ENCODE measurements around the gene PRR18.

Gene PRR18

DNA sequence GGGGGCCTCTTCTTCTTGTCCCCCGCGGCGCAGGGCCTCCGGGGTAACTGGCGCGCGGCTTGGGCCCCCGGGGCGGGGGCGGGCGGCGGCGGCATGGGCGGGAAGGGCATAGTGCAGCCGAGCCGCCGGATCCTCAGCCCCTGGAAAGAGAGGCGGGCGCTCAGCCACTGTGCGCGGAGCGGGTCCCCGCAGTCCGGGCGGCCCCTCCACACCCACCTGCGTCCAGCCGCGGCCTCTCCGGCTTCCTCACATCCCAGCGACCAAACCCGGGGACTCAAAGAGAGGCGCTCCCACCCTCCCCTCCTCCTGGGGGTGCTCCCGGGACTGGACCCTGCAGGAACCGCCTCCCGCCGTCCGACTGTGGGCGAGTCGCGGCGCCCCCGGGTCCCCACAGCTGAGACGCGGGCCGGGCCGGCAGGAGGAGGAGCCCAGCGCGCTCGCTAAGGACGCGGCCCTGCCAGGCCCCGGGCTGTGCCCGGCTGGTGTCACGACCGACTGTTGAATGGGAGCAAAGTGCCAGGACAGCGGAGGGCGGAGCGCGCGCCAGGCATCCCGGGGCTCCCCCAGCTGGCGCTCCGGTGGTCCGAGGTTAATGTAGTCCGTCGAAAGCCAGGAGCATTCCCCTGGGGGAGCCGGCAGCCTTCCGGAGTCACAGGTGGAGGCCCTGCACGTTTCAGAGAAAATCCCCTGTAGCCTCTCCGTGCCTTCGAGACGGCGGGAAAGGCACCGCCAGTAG lies at the start of gene PRR18:
TSS of gene PRR18 (minus strand) at position 360 of the 736 bp plus-strand sequence. CDS start at position 110, 250 bp downstream.
- TF ChIP-seq CTCF (IDR thresholded peaks at IDR 0.05; ENCODE audit: insufficient read depth, low read depth, low read length, missing control alignments), result no peak
- H3K4me3 ChIP-seq (ENCODE audit: low read length), result peak within 1 kb of the TSS; percentile 24
- no peak for DNase-seq (ENCODE audit: low read depth)

GRCh38 chr6:166355552-166355951 lies 47.4 kb upstream of the PRR18 start:
- DNase-seq (ENCODE audit: low read depth), result no peak
- no peak for TF ChIP-seq CTCF (IDR thresholded peaks at IDR 0.05; ENCODE audit: insufficient read depth, low read depth, low read length, missing control alignments)
- H3K4me3 ChIP-seq (ENCODE audit: low read length), result no peak overlapping the region

DNA sequence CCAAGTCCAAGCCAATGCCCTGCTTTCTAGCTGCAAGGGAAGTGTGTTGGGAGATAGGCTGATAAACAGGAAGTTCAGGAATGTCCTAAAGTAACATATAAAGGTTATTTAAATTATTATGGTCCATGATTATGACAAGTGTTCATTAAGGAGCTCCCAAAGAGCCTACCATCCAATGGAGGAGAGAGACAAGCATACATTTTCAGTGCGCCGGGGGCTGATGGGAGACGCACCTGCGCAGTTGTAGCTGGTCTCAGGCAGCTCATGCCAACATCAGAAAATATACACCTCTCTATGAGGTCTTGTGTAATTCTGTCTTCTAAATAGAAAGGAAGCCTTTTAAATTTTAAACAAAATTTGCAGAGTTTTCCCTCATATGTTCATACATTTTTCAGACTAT lies 46.8 kb upstream of the PRR18 start:
- no peak for TF ChIP-seq CTCF (IDR thresholded peaks at IDR 0.05; ENCODE audit: insufficient read depth, low read depth, low read length, missing control alignments)
- DNase-seq (ENCODE audit: low read depth), result peak; percentile 8
- no peak overlapping the region for H3K4me3 ChIP-seq (ENCODE audit: low read length)

DNA sequence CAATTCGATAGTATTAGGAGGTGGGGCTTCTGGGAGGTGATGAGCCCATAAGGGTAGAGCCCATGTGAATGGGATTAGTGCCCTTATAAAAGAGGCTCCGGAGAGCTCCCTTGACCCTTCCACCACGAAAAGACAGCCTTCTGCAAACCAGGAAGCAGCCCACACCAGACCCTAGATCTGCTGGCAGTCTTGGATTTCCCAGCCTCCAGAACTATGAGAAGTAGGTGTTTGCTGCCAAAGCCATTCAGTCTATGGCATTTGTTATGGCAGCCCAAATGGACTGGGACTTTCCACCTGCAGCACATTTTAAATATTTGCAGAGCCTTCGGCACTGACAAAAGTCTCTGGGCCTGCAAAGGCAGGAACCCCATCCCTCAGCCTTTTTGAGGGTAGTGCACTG lies 46.0 kb upstream of the PRR18 start:
- H3K4me3 ChIP-seq (ENCODE audit: low read length), result no peak overlapping the region
- TF ChIP-seq CTCF (IDR thresholded peaks at IDR 0.05; ENCODE audit: insufficient read depth, low read depth, low read length, missing control alignments), result no peak
- no peak for DNase-seq (ENCODE audit: low read depth)

- no peak for DNase-seq (ENCODE audit: low read depth)
- no peak overlapping the region for H3K4me3 ChIP-seq (ENCODE audit: low read length)
- no peak for TF ChIP-seq CTCF (IDR thresholded peaks at IDR 0.05; ENCODE audit: insufficient read depth, low read depth, low read length, missing control alignments)
These were observed 45.3 kb upstream of the PRR18 start for GRCh38 chr6:166353507-166353906.

GRCh38 chr6:166352923-166353322 lies 44.7 kb upstream of the PRR18 start:
- no peak for DNase-seq (ENCODE audit: low read depth)
- TF ChIP-seq CTCF (IDR thresholded peaks at IDR 0.05; ENCODE audit: insufficient read depth, low read depth, low read length, missing control alignments), result no peak
- no peak overlapping the region for H3K4me3 ChIP-seq (ENCODE audit: low read length)

- no peak overlapping the region for H3K4me3 ChIP-seq (ENCODE audit: low read length)
- TF ChIP-seq CTCF (IDR thresholded peaks at IDR 0.05; ENCODE audit: insufficient read depth, low read depth, low read length, missing control alignments), result no peak
- DNase-seq (ENCODE audit: low read depth), result peak; percentile 84
These were observed 43.6 kb upstream of the PRR18 start for GRCh38 chr6:166351715-166352285.
